HCT116 (cell line): ENCODE measurements around the gene ZMAT1. TPM values are rescaled to one million over a fixed set of nuclear protein-coding genes. Genes with fewer than 3 reads are reported as not detected.

ENCODE experiments used
- ATAC-seq: fragments of 200-7000 bp; cut with Tn5 transposase; 2 replicates; pipeline ENCODE4 v1.9.1; 2020; ENCODE audit warnings: mild to moderate bottlenecking, moderate library complexity
- BruUV-seq: library from RNA; stranded (reverse); fragments of 400-500 nt; replicated peaks from 2 replicates; lab custom pipeline; 2021; lab: Mats Ljungman, UMichigan
- CTCF ChIA-PET: fragments of 300-600 bp; sonication (Branson Sonifier 250); formaldehyde crosslinking; loops from one replicate; lab custom pipeline; 2021; ENCODE audit warnings: antibody characterized with exemption; lab: Charles Lee
- POLR2A ChIA-PET: fragments of 300-600, 350-600 bp; sonication (Branson Sonifier 250); formaldehyde crosslinking; loops from one replicate; lab custom pipeline; 2021; ENCODE audit warnings: antibody characterized with exemption; lab: Charles Lee
- RAD21 ChIA-PET, 2 experiments: fragments of 300-600 bp; sonication (Branson Sonifier 250); formaldehyde crosslinking; loops; one replicate each; lab custom pipeline; 2023; ENCODE audit warnings: low total read pairs in 2 of 2; ENCODE audit not compliant: uncharacterized antibody in 2 of 2, unreplicated experiment in 2 of 2, low non-redundant PET in 1 of 2; lab: Charles Lee
- DNase-seq: peaks from one replicate; pipeline ENCODE4 v3.0.0-alpha.2; 2010; ENCODE audit warnings: low read depth, low spot score
- H2AFZ ChIP-seq: fragments of 200-600 bp; shearing (Covaris generic), sonication (generic); 2 replicates; pipeline ENCODE4 v1.6.1; 2017; ENCODE audit warnings: low read depth, mixed run types, mixed read lengths, antibody characterized with exemption, low read length; ENCODE audit not compliant: poor library complexity, severe bottlenecking
- H3K27ac ChIP-seq: 2 replicates; pipeline ENCODE4 v1.5.1; 2012; ENCODE audit warnings: low read depth, low read length
- H3K27me3 ChIP-seq: fragments of 200-600 bp; sonication (generic); 2 replicates; pipeline ENCODE4 v1.6.1; 2016; ENCODE audit warnings: mixed run types, low read length, mixed read lengths; ENCODE audit not compliant: insufficient read depth
- H3K36me3 ChIP-seq, 2 experiments: fragments of 200-500 bp in 1 of 2; fragments of 200-600 bp in 1 of 2; sonication (Bioruptor generic) in 1 of 2; sonication (generic) in 1 of 2; 2 replicates each; pipeline versions ENCODE4 v1.5.1 to v1.6.1; 2014 to 2016; ENCODE audit warnings: low read length in 2 of 2, inconsistent platforms in 1 of 2, mixed read lengths in 1 of 2, mixed run types in 1 of 2; ENCODE audit not compliant: insufficient read depth in 2 of 2, control insufficient read depth in 1 of 2
- H3K4me1 ChIP-seq, 2 experiments: fragments of 200-600 bp in 1 of 2; sonication (generic) in 1 of 2; 2 replicates each; pipeline versions ENCODE4 v1.5.1 to v1.6.1; 2012 to 2017; ENCODE audit warnings: low read length in 2 of 2, inconsistent platforms in 1 of 2, mild to moderate bottlenecking in 1 of 2, mixed read lengths in 1 of 2, mixed run types in 1 of 2, moderate library complexity in 1 of 2; ENCODE audit not compliant: insufficient read depth in 2 of 2, control insufficient read depth in 1 of 2
- H3K4me2 ChIP-seq: fragments of 200-600 bp; sonication (generic); 2 replicates; pipeline ENCODE4 v1.6.1; 2017; ENCODE audit warnings: mixed run types, low read length, mixed read lengths
- H3K4me3 ChIP-seq, 2 experiments: fragments of 200-600 bp in 1 of 2; sonication (generic) in 1 of 2; replicated peaks in 1 of 2; 2 replicates each; pipeline ENCODE4 v1.5.1; 2011 to 2016; ENCODE audit warnings: low read length in 2 of 2, control low read depth in 1 of 2, low read depth in 1 of 2, mild to moderate bottlenecking in 1 of 2, mixed read lengths in 1 of 2, mixed run types in 1 of 2
- H3K79me2 ChIP-seq: fragments of 200-600 bp; sonication (generic); 2 replicates; pipeline ENCODE4 v1.6.1; 2017; ENCODE audit warnings: mild to moderate bottlenecking, mixed run types, low read length, moderate library complexity, mixed read lengths; ENCODE audit not compliant: insufficient read depth
- H3K9ac ChIP-seq: fragments of 200-600 bp; sonication (generic); 2 replicates; pipeline ENCODE4 v1.6.1; 2016; ENCODE audit warnings: low read length, mixed read lengths
- H3K9me2 ChIP-seq: fragments of 200-600 bp; sonication (generic), shearing (Covaris generic); 2 replicates; pipeline ENCODE4 v1.6.1; 2017; ENCODE audit warnings: mixed run types, mild to moderate bottlenecking, moderate library complexity; ENCODE audit not compliant: insufficient read depth
- H3K9me3 ChIP-seq, 2 experiments: fragments of 200-500 bp in 1 of 2; fragments of 200-600 bp in 1 of 2; sonication (Bioruptor generic) in 1 of 2; sonication (generic) in 1 of 2; 2 replicates each; pipeline ENCODE4 v1.6.1; 2014 to 2017; ENCODE audit warnings: low read length in 2 of 2, mixed read lengths in 2 of 2, inconsistent platforms in 1 of 2, low read depth in 1 of 2, mild to moderate bottlenecking in 1 of 2, mixed run types in 1 of 2, moderate library complexity in 1 of 2; ENCODE audit not compliant: control insufficient read depth in 1 of 2, insufficient read depth in 1 of 2
- H4K20me1 ChIP-seq: fragments of 200-600 bp; sonication (generic), shearing (Covaris generic); 2 replicates; pipeline ENCODE4 v1.6.1; 2017; ENCODE audit warnings: mixed run types, mild to moderate bottlenecking, moderate library complexity; ENCODE audit not compliant: insufficient read depth
- CBX3 ChIP-seq: IDR thresholded peaks from 2 replicates; pipeline ENCODE4 v1.6.1; 2012; ENCODE audit warnings: low read depth
- ELF1 ChIP-seq: IDR thresholded peaks from 2 replicates; pipeline ENCODE4 v1.6.1; 2012; ENCODE audit warnings: low read depth, borderline replicate concordance
- EZH2 ChIP-seq: fragments of 200-600 bp; sonication (generic); IDR thresholded peaks from 2 replicates; pipeline ENCODE4 v1.6.1; 2017; ENCODE audit warnings: antibody characterized with exemption, mixed run types
- EZH2phosphoT487 ChIP-seq: fragments of 200-600 bp; IDR thresholded peaks from 2 replicates; pipeline ENCODE4 v1.6.1; 2018; ENCODE audit warnings: antibody characterized with exemption, borderline replicate concordance
- FOSL1 ChIP-seq: IDR thresholded peaks from 2 replicates; pipeline ENCODE4 v1.6.1; 2012; ENCODE audit warnings: low read depth
- JUND ChIP-seq: IDR thresholded peaks from 2 replicates; pipeline ENCODE4 v1.6.1; 2012
- POLR2AphosphoS5 ChIP-seq: IDR thresholded peaks from 2 replicates; pipeline ENCODE4 v1.6.1; 2011; ENCODE audit warnings: mild to moderate bottlenecking, low read depth, low read length, moderate library complexity
- RAD21 ChIP-seq: IDR thresholded peaks from 2 replicates; pipeline ENCODE4 v1.6.1; 2012; ENCODE audit warnings: low read depth, mild to moderate bottlenecking
- SIN3A ChIP-seq: IDR thresholded peaks from 2 replicates; pipeline ENCODE4 v1.6.1; 2012; ENCODE audit warnings: low read depth
- SP1 ChIP-seq: IDR thresholded peaks from 2 replicates; pipeline ENCODE4 v1.6.1; 2012; ENCODE audit warnings: low read depth
- TCF7L2 ChIP-seq: IDR thresholded peaks from 2 replicates; pipeline ENCODE4 v1.7.0; 2011; ENCODE audit warnings: borderline replicate concordance, inconsistent platforms; ENCODE audit not compliant: insufficient read depth, insufficient read length; ENCODE audit errors: extremely low read depth
- intact Hi-C: fragments of 100-400 bp; cut with micrococcal nuclease; formaldehyde crosslinking; loops from 2 replicates; pipeline ENCODE4 v1.10.0; 2022
- total RNA-seq: library from RNA; stranded (reverse); gene quantifications from one replicate; pipeline ENCODE4 v1.2.1, GENCODE V29; 2021; ENCODE audit not compliant: unreplicated experiment
- TF ChIP-seq, protein P1 (sequence below): IDR thresholded peaks from 2 replicates; pipeline ENCODE4 v1.6.1; 2012; ENCODE audit warnings: low read depth
- TF ChIP-seq, protein P2 (sequence below): IDR thresholded peaks from 2 replicates; pipeline ENCODE4 v1.6.1; 2011; ENCODE audit warnings: mild to moderate bottlenecking, low read length, moderate library complexity; ENCODE audit not compliant: insufficient replicate concordance; ENCODE audit errors: extremely low read depth
- TF ChIP-seq, protein P3 (sequence below), 3 experiments: fragments of 200-600 bp in 1 of 3; sonication (generic) in 1 of 3; IDR thresholded peaks in 2 of 3; conservative IDR thresholded peaks in 1 of 3; 2 replicates each; pipeline ENCODE4 v1.5.1; 2012 to 2017; ENCODE audit warnings: low read depth in 2 of 3, low read length in 2 of 3, antibody characterized with exemption in 1 of 3, borderline replicate concordance in 1 of 3, control low read depth in 1 of 3, mild to moderate bottlenecking in 1 of 3, mixed read lengths in 1 of 3, mixed run types in 1 of 3, moderate library complexity in 1 of 3; ENCODE audit not compliant: insufficient read depth in 1 of 3

The ZMAT1 gene
- total RNA-seq, 1 experiment from 2014 or later, result 0.69 TPM

- RAD21 ChIA-PET, result no interaction called here
- H3K4me3 ChIP-seq, result peak overlapping the region; percentile 31 to 50
- intact Hi-C loops, result no loop called here
- no peaks in the 10 kb centered on the region for H4K20me1 ChIP-seq
- no peaks in the 10 kb centered on the region for H3K9me2 ChIP-seq
- TF ChIP-seq ELF1, result no peak
- TF ChIP-seq, protein P1, sequence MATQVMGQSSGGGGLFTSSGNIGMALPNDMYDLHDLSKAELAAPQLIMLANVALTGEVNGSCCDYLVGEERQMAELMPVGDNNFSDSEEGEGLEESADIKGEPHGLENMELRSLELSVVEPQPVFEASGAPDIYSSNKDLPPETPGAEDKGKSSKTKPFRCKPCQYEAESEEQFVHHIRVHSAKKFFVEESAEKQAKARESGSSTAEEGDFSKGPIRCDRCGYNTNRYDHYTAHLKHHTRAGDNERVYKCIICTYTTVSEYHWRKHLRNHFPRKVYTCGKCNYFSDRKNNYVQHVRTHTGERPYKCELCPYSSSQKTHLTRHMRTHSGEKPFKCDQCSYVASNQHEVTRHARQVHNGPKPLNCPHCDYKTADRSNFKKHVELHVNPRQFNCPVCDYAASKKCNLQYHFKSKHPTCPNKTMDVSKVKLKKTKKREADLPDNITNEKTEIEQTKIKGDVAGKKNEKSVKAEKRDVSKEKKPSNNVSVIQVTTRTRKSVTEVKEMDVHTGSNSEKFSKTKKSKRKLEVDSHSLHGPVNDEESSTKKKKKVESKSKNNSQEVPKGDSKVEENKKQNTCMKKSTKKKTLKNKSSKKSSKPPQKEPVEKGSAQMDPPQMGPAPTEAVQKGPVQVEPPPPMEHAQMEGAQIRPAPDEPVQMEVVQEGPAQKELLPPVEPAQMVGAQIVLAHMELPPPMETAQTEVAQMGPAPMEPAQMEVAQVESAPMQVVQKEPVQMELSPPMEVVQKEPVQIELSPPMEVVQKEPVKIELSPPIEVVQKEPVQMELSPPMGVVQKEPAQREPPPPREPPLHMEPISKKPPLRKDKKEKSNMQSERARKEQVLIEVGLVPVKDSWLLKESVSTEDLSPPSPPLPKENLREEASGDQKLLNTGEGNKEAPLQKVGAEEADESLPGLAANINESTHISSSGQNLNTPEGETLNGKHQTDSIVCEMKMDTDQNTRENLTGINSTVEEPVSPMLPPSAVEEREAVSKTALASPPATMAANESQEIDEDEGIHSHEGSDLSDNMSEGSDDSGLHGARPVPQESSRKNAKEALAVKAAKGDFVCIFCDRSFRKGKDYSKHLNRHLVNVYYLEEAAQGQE, result no peak
- H3K9me3 ChIP-seq, result no peaks in the 10 kb centered on the region
- POLR2A ChIA-PET, result no interaction called here
- no peak for ATAC-seq
- no peaks in the 10 kb centered on the region for H3K4me1 ChIP-seq
- H3K36me3 ChIP-seq, result no peaks in the 10 kb centered on the region
- no peaks in the 10 kb centered on the region for H3K27me3 ChIP-seq
- H3K4me2 ChIP-seq, result peak overlapping the region; percentile 66
- no TSS peak for BruUV-seq
- H3K9ac ChIP-seq, result peak overlapping the region; percentile 25; the same call in 1 of the 2 replicates
- no peak overlapping the region for H3K27ac ChIP-seq
- no peak overlapping the region for H2AFZ ChIP-seq
- no peak for DNase-seq
- CTCF ChIA-PET, result no interaction called here
- H3K79me2 ChIP-seq, result no peaks in the 10 kb centered on the region
Measured at GRCh38 chrX:101931136-101931487, 715 bp downstream of the ZMAT1 start.

- H3K4me3 ChIP-seq, result no peak overlapping the region
- intact Hi-C loops, result loop anchor here (10.0 kb wide), 1 partner anchor 59 kb away; no protein-coding TSS in a partner anchor
- no peaks in the 10 kb centered on the region for H4K20me1 ChIP-seq
- no peak for DNase-seq
- H3K27me3 ChIP-seq, result no peaks in the 10 kb centered on the region
- H3K9ac ChIP-seq, result no peak overlapping the region
- CTCF ChIA-PET, result no interaction called here
- RAD21 ChIA-PET, result no interaction called here
- H2AFZ ChIP-seq, result no peak overlapping the region
- no peaks in the 10 kb centered on the region for H3K9me2 ChIP-seq
- no peak for ATAC-seq
- no peak overlapping the region for H3K27ac ChIP-seq
- no peaks in the 10 kb centered on the region for H3K9me3 ChIP-seq
- H3K4me2 ChIP-seq, result no peak overlapping the region
- BruUV-seq, result no TSS peak
- POLR2A ChIA-PET, result no interaction called here
- H3K36me3 ChIP-seq, result no peaks in the 10 kb centered on the region
- no peaks in the 10 kb centered on the region for H3K79me2 ChIP-seq
- H3K4me1 ChIP-seq, result no peaks in the 10 kb centered on the region
- TF ChIP-seq FOSL1 (no peak), POLR2AphosphoS5 (no peak), ELF1 (no peak), JUND (no peak), EZH2 (no peak), SIN3A (no peak), RAD21 (no peak), SP1 (no peak), TCF7L2 (no peak), EZH2phosphoT487 (no peak), CBX3 (no peak)
- TF ChIP-seq, protein P2, sequence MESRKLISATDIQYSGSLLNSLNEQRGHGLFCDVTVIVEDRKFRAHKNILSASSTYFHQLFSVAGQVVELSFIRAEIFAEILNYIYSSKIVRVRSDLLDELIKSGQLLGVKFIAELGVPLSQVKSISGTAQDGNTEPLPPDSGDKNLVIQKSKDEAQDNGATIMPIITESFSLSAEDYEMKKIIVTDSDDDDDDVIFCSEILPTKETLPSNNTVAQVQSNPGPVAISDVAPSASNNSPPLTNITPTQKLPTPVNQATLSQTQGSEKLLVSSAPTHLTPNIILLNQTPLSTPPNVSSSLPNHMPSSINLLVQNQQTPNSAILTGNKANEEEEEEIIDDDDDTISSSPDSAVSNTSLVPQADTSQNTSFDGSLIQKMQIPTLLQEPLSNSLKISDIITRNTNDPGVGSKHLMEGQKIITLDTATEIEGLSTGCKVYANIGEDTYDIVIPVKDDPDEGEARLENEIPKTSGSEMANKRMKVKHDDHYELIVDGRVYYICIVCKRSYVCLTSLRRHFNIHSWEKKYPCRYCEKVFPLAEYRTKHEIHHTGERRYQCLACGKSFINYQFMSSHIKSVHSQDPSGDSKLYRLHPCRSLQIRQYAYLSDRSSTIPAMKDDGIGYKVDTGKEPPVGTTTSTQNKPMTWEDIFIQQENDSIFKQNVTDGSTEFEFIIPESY, result no peak
- TF ChIP-seq, protein P3, sequence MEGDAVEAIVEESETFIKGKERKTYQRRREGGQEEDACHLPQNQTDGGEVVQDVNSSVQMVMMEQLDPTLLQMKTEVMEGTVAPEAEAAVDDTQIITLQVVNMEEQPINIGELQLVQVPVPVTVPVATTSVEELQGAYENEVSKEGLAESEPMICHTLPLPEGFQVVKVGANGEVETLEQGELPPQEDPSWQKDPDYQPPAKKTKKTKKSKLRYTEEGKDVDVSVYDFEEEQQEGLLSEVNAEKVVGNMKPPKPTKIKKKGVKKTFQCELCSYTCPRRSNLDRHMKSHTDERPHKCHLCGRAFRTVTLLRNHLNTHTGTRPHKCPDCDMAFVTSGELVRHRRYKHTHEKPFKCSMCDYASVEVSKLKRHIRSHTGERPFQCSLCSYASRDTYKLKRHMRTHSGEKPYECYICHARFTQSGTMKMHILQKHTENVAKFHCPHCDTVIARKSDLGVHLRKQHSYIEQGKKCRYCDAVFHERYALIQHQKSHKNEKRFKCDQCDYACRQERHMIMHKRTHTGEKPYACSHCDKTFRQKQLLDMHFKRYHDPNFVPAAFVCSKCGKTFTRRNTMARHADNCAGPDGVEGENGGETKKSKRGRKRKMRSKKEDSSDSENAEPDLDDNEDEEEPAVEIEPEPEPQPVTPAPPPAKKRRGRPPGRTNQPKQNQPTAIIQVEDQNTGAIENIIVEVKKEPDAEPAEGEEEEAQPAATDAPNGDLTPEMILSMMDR (IDR thresholded peaks at IDR 0.05 in 2 of 3, conservative IDR thresholded peaks at IDR 0.05 in 1 of 3; ENCODE audit: borderline replicate concordance in 1 of 3, insufficient read depth in 1 of 3, low read depth in 2 of 3, low read length in 2 of 3), result no peak
Measured at GRCh38 chrX:101925733-101926132, 6.1 kb downstream of the ZMAT1 start.
